ENCODE results near the gene TMEM245. TPM values are rescaled to one million over a fixed set of nuclear protein-coding genes. Genes with fewer than 3 reads are reported as not detected.

Gene TMEM245
- polyA plus RNA-seq, 2 donors, result 4.0 to 7.4 TPM

- H3K27ac ChIP-seq (ENCODE audit: low read depth in 2 of 2, low read length in 1 of 2), result no peak overlapping the region
- WGBS, 2 donors, result 75 to 80% methylated on average over 3 of the region's 3 CpGs
- H3K4me1 ChIP-seq (ENCODE audit: control insufficient read depth in 2 of 2, insufficient read depth in 2 of 2, low read length in 1 of 2), result peaks cover 0 to 2% of the 10 kb centered on the region in 2 donors
Measured at GRCh38 chr9:109095321-109095720, 24.4 kb downstream of the TMEM245 start.

DNA sequence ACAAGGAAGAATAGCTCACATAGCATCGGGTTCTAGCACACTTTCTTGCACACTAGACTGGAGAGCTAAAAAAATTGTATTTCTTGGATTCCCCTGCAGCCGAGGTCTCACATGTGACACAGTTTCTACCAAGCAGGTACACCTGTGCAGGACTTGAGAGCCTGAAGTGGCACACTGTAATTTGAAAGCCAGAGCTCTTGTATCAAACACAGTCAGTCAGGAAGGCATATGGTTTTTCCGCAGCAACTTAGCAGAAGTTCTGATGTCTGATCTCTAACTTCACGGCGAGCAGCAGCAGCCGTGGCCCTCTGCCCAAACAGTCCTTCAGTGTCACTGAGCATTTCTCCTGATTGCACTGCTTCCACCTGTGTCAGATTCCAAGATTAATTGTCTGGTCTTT, 25.5 kb downstream of the TMEM245 start:
- Histone ChIP-seq H3K4me3 (ENCODE audit: low read depth in 1 of 2, low read length in 2 of 2) (no peak overlapping the region), H3K36me3 (ENCODE audit: control insufficient read depth in 2 of 2, insufficient read depth in 2 of 2, low read length in 1 of 2) (peaks cover 3 to 4% of the 10 kb centered on the region in 2 donors), H3K4me1 (ENCODE audit: control insufficient read depth in 2 of 2, insufficient read depth in 2 of 2, low read length in 1 of 2) (peaks cover 0 to 2% of the 10 kb centered on the region in 2 donors), H3K27me3 (ENCODE audit: control insufficient read depth in 1 of 2, insufficient read depth in 2 of 2, low read length in 2 of 2) (no peaks in the 10 kb centered on the region), H3K9me3 (ENCODE audit: control insufficient read depth in 2 of 2, insufficient read depth in 1 of 2, low read depth in 1 of 2, low read length in 1 of 2) (no peaks in the 10 kb centered on the region), H3K27ac (ENCODE audit: low read depth in 2 of 2, low read length in 1 of 2) (no peak overlapping the region)
- 79 to 92% methylated on average over 6 of the region's 6 CpGs for WGBS, 2 donors

More at GRCh38 chr9:109095321-109095720, 24.4 kb downstream of the TMEM245 start:
- Histone ChIP-seq H3K27me3 (ENCODE audit: control insufficient read depth in 1 of 2, insufficient read depth in 2 of 2, low read length in 2 of 2) (no peaks in the 10 kb centered on the region), H3K4me3 (ENCODE audit: low read depth in 1 of 2, low read length in 2 of 2) (no peak overlapping the region), H3K9me3 (ENCODE audit: control insufficient read depth in 2 of 2, insufficient read depth in 1 of 2, low read depth in 1 of 2, low read length in 1 of 2) (no peaks in the 10 kb centered on the region), H3K36me3 (ENCODE audit: control insufficient read depth in 2 of 2, insufficient read depth in 2 of 2, low read length in 1 of 2) (peaks cover 3 to 4% of the 10 kb centered on the region in 2 donors)

DNA sequence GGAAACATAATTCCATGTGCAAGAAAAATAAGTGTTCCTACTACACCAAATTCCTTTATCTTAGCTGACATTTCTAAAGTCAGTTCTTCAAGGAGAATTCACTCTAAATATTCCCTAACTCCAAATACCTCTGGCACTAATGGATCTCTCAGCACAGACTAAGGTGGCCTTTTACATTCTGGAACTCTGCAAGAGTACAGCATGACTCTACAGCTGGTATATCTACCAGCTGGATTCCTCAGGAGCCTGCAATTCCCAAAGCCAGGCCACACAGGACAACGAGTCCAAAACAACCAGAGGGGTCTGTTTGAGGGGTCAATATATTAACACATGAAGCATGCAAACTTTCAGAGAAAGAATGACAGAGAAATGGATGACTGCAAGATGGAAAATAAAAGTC, 27.2 kb downstream of the TMEM245 start:
- Histone ChIP-seq H3K36me3 (ENCODE audit: control insufficient read depth in 2 of 2, insufficient read depth in 2 of 2, low read length in 1 of 2) (peaks cover 6 to 7% of the 10 kb centered on the region in 2 donors), H3K9me3 (ENCODE audit: control insufficient read depth in 2 of 2, insufficient read depth in 1 of 2, low read depth in 1 of 2, low read length in 1 of 2) (no peaks in the 10 kb centered on the region), H3K4me3 (ENCODE audit: low read depth in 1 of 2, low read length in 2 of 2) (no peak overlapping the region), H3K27me3 (ENCODE audit: control insufficient read depth in 1 of 2, insufficient read depth in 2 of 2, low read length in 2 of 2) (no peaks in the 10 kb centered on the region), H3K4me1 (ENCODE audit: control insufficient read depth in 2 of 2, insufficient read depth in 2 of 2, low read length in 1 of 2) (no peaks in the 10 kb centered on the region), H3K27ac (ENCODE audit: low read depth in 2 of 2, low read length in 1 of 2) (no peak overlapping the region)
- WGBS, 2 donors, result 68 to 72% methylated on average over 1 of the region's 1 CpG

GRCh38 chr9:109092051-109092580, 27.6 kb downstream of the TMEM245 start:
- Histone ChIP-seq H3K36me3 (ENCODE audit: control insufficient read depth in 2 of 2, insufficient read depth in 2 of 2, low read length in 1 of 2) (peaks cover 6 to 8% of the 10 kb centered on the region in 2 donors), H3K27ac (ENCODE audit: low read depth in 2 of 2, low read length in 1 of 2) (no peak overlapping the region), H3K4me1 (ENCODE audit: control insufficient read depth in 2 of 2, insufficient read depth in 2 of 2, low read length in 1 of 2) (no peaks in the 10 kb centered on the region)

GRCh38 chr9:109088221-109088620, 31.5 kb downstream of the TMEM245 start:
- Histone ChIP-seq H3K36me3 (ENCODE audit: control insufficient read depth in 2 of 2, insufficient read depth in 2 of 2, low read length in 1 of 2) (peaks cover 3 to 4% of the 10 kb centered on the region in 2 donors), H3K27me3 (ENCODE audit: control insufficient read depth in 1 of 2, insufficient read depth in 2 of 2, low read length in 2 of 2) (no peaks in the 10 kb centered on the region), H3K9me3 (ENCODE audit: control insufficient read depth in 2 of 2, insufficient read depth in 1 of 2, low read depth in 1 of 2, low read length in 1 of 2) (no peaks in the 10 kb centered on the region), H3K4me1 (ENCODE audit: control insufficient read depth in 2 of 2, insufficient read depth in 2 of 2, low read length in 1 of 2) (no peaks in the 10 kb centered on the region), H3K27ac (ENCODE audit: low read depth in 2 of 2, low read length in 1 of 2) (no peak overlapping the region), H3K4me3 (ENCODE audit: low read depth in 1 of 2, low read length in 2 of 2) (no peak overlapping the region)
- 98 to 100% methylated on average over 7 of the region's 7 CpGs for WGBS, 2 donors

More at GRCh38 chr9:109092051-109092580, 27.6 kb downstream of the TMEM245 start:
- Histone ChIP-seq H3K9me3 (ENCODE audit: control insufficient read depth in 2 of 2, insufficient read depth in 1 of 2, low read depth in 1 of 2, low read length in 1 of 2) (no peaks in the 10 kb centered on the region), H3K27me3 (ENCODE audit: control insufficient read depth in 1 of 2, insufficient read depth in 2 of 2, low read length in 2 of 2) (no peaks in the 10 kb centered on the region), H3K4me3 (ENCODE audit: low read depth in 1 of 2, low read length in 2 of 2) (no peak overlapping the region)

DNA sequence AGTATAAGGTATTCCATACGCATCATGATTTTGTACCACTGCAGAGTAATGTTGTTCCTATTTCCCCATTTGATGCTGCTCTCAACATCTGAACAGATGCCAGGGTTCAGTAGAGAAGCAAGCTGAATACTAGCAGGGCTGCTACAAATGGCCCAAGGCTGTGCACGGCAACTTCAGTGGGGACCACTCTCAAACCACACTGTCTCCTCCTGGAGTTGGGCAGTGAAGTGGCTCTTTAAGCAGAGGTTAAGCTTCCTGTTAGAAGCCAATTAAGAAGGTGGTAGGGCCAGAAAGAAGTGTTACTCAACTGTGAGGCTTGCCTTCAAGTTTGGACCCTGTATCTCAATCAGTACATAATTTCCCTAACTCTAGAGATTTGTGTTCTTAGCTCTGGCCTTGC, 32.0 kb downstream of the TMEM245 start:
- Histone ChIP-seq H3K27me3 (ENCODE audit: control insufficient read depth in 1 of 2, insufficient read depth in 2 of 2, low read length in 2 of 2) (no peaks in the 10 kb centered on the region), H3K4me1 (ENCODE audit: control insufficient read depth in 2 of 2, insufficient read depth in 2 of 2, low read length in 1 of 2) (no peaks in the 10 kb centered on the region), H3K36me3 (ENCODE audit: control insufficient read depth in 2 of 2, insufficient read depth in 2 of 2, low read length in 1 of 2) (peaks cover 3 to 4% of the 10 kb centered on the region in 2 donors), H3K4me3 (ENCODE audit: low read depth in 1 of 2, low read length in 2 of 2) (no peak overlapping the region), H3K9me3 (ENCODE audit: control insufficient read depth in 2 of 2, insufficient read depth in 1 of 2, low read depth in 1 of 2, low read length in 1 of 2) (no peaks in the 10 kb centered on the region), H3K27ac (ENCODE audit: low read depth in 2 of 2, low read length in 1 of 2) (peak overlapping the region in 1 of 2 donors; percentile 42)
- WGBS, 2 donors, result 95 to 97% methylated on average over 2 of the region's 2 CpGs

DNA sequence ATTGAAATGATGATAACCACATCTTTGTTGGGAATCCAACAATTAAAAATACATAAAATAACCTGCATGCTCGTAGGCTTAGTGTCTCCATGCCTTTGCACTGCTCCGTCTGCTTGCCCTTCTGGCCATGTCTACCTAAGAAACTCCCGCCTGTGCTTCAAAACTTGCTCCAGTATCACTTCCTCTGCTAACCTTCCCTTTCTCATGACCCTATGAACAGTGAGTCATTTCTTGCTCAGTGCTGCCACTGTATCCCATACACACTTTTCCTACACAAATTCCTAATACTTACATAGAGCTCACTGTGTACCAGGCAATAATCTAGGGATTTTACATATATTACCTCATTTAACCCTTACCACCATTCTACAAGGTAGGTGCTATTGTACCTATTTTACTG, 33.5 kb downstream of the TMEM245 start:
- Histone ChIP-seq H3K9me3 (ENCODE audit: control insufficient read depth in 2 of 2, insufficient read depth in 1 of 2, low read depth in 1 of 2, low read length in 1 of 2) (no peaks in the 10 kb centered on the region), H3K36me3 (ENCODE audit: control insufficient read depth in 2 of 2, insufficient read depth in 2 of 2, low read length in 1 of 2) (peaks cover 3 to 4% of the 10 kb centered on the region in 2 donors)
- 82 to 86% methylated on average over 3 of the region's 3 CpGs for WGBS, 2 donors

DNA sequence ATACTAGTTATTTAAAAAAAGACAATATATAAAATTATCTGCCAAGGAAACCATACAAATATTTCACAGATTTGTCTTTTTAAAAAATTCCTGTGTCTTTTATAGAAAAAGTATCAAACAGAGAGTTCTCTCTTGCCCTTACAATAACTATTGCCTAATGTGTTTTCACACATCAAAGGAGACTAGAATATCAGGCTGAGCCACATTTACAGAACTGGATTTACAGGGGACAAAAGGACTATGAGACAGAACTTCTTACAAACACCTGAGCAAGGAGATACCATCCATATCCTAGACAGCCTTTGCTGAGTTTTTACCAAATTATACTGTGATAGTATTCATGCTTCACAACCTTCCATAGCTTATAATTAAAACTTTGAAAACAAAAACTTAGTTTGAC, 34.2 kb downstream of the TMEM245 start:
- no peak overlapping the region for H3K4me3 ChIP-seq (ENCODE audit: low read depth in 1 of 2, low read length in 2 of 2)
- peak overlapping the region in 1 of 2 donors; percentile 70 for H3K27ac ChIP-seq (ENCODE audit: low read depth in 2 of 2, low read length in 1 of 2)
- no peaks in the 10 kb centered on the region for H3K4me1 ChIP-seq (ENCODE audit: control insufficient read depth in 2 of 2, insufficient read depth in 2 of 2, low read length in 1 of 2)
- no peaks in the 10 kb centered on the region for H3K9me3 ChIP-seq (ENCODE audit: control insufficient read depth in 2 of 2, insufficient read depth in 1 of 2, low read depth in 1 of 2, low read length in 1 of 2)
- peaks cover 3 to 4% of the 10 kb centered on the region in 2 donors for H3K36me3 ChIP-seq (ENCODE audit: control insufficient read depth in 2 of 2, insufficient read depth in 2 of 2, low read length in 1 of 2)
- no peaks in the 10 kb centered on the region for H3K27me3 ChIP-seq (ENCODE audit: control insufficient read depth in 1 of 2, insufficient read depth in 2 of 2, low read length in 2 of 2)

More for the DNA sequence above, 33.5 kb downstream of the TMEM245 start:
- H3K27me3 ChIP-seq (ENCODE audit: control insufficient read depth in 1 of 2, insufficient read depth in 2 of 2, low read length in 2 of 2), result no peaks in the 10 kb centered on the region
- no peak overlapping the region for H3K4me3 ChIP-seq (ENCODE audit: low read depth in 1 of 2, low read length in 2 of 2)
- H3K27ac ChIP-seq (ENCODE audit: low read depth in 2 of 2, low read length in 1 of 2), result no peak overlapping the region
- no peaks in the 10 kb centered on the region for H3K4me1 ChIP-seq (ENCODE audit: control insufficient read depth in 2 of 2, insufficient read depth in 2 of 2, low read length in 1 of 2)

DNA sequence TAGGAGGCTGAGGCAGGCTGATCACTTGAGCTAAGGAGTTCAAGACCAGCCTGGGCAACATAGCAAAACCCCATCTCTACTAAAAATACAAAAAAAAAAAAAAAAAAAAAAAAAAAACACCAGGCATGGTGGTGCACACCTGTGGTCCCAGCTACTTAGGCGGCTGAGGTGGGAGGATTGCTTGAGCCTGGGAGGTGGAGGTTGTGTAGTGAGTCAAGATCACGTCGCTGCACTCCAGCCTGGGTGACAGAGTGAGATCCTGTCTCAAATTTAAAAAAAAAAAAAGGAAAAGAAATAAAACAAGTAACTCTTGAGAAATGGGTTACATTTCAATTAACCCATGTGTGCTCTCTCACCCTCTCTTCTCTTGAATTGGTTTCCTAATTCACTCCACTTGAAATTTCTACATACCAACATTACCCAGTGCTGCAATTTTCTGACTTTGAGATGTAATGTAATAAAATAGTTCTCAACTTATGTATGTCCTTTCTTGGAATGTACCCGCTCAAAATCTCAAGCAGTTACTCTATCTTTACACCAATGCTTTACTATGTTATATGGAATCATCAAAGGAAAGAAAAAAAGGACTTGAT, 35.8 kb downstream of the TMEM245 start:
- Histone ChIP-seq H3K36me3 (ENCODE audit: control insufficient read depth in 2 of 2, insufficient read depth in 2 of 2, low read length in 1 of 2) (peaks cover 2 to 4% of the 10 kb centered on the region in 2 donors), H3K9me3 (ENCODE audit: control insufficient read depth in 2 of 2, insufficient read depth in 1 of 2, low read depth in 1 of 2, low read length in 1 of 2) (no peaks in the 10 kb centered on the region), H3K4me1 (ENCODE audit: control insufficient read depth in 2 of 2, insufficient read depth in 2 of 2, low read length in 1 of 2) (no peaks in the 10 kb centered on the region), H3K4me3 (ENCODE audit: low read depth in 1 of 2, low read length in 2 of 2) (no peak overlapping the region), H3K27ac (ENCODE audit: low read depth in 2 of 2, low read length in 1 of 2) (no peak overlapping the region), H3K27me3 (ENCODE audit: control insufficient read depth in 1 of 2, insufficient read depth in 2 of 2, low read length in 2 of 2) (no peaks in the 10 kb centered on the region)
- WGBS, 2 donors, result 96 to 98% methylated on average over 4 of the region's 4 CpGs

GRCh38 chr9:109083141-109083540, 36.6 kb downstream of the TMEM245 start:
- H3K4me1 ChIP-seq (ENCODE audit: control insufficient read depth in 2 of 2, insufficient read depth in 2 of 2, low read length in 1 of 2), result no peaks in the 10 kb centered on the region
- no peaks in the 10 kb centered on the region for H3K9me3 ChIP-seq (ENCODE audit: control insufficient read depth in 2 of 2, insufficient read depth in 1 of 2, low read depth in 1 of 2, low read length in 1 of 2)
- H3K36me3 ChIP-seq (ENCODE audit: control insufficient read depth in 2 of 2, insufficient read depth in 2 of 2, low read length in 1 of 2), result peaks cover 0 to 4% of the 10 kb centered on the region in 2 donors
- H3K4me3 ChIP-seq (ENCODE audit: low read depth in 1 of 2, low read length in 2 of 2), result no peak overlapping the region
- H3K27ac ChIP-seq (ENCODE audit: low read depth in 2 of 2, low read length in 1 of 2), result no peak overlapping the region
- no peaks in the 10 kb centered on the region for H3K27me3 ChIP-seq (ENCODE audit: control insufficient read depth in 1 of 2, insufficient read depth in 2 of 2, low read length in 2 of 2)
- 82 to 93% methylated on average over 7 of the region's 7 CpGs for WGBS, 2 donors
